ENCODE data around the gene RARS2.

- TF ChIP-seq CTCF (IDR thresholded peaks at IDR 0.05) (no peak), POLR2A (IDR thresholded peaks at IDR 0.05) (no peak)
Measured at GRCh38 chr6:87590990-87591389, 1.2 kb upstream of the RARS2 start.
